Mesenchymal stem cell (in vitro differentiated cells and primary cell): ENCODE measurements around the gene DPEP1.

Experiments used
- DNase-seq: peaks from one replicate; pipeline ENCODE4 v3.0.0-alpha.2; 2013
- H2AFZ ChIP-seq: one replicate; pipeline ENCODE4 v1.6.1; 2013; ENCODE audit warnings: low read depth, mild to moderate bottlenecking, control low read depth, inconsistent platforms, low read length, moderate library complexity
- H2AK5ac ChIP-seq: 2 replicates; pipeline ENCODE4 v1.6.1; 2013; ENCODE audit warnings: low read length, moderate library complexity, mild to moderate bottlenecking, inconsistent platforms; ENCODE audit not compliant: severe bottlenecking
- H2BK120ac ChIP-seq: one replicate; pipeline ENCODE4 v1.6.1; 2013; ENCODE audit warnings: low read depth, mild to moderate bottlenecking, inconsistent platforms, low read length, moderate library complexity
- H2BK12ac ChIP-seq, 2 experiments: one replicate each; pipeline ENCODE4 v1.6.1; 2013; ENCODE audit warnings: inconsistent platforms in 2 of 2, low read length in 2 of 2, mild to moderate bottlenecking in 2 of 2, moderate library complexity in 2 of 2, control low read depth in 1 of 2
- H2BK15ac ChIP-seq: one replicate; pipeline ENCODE4 v1.6.1; 2013; ENCODE audit warnings: mild to moderate bottlenecking, low read depth, inconsistent platforms; ENCODE audit not compliant: poor library complexity, severe bottlenecking
- H2BK5ac ChIP-seq: 2 replicates; pipeline ENCODE4 v1.6.1; 2013; ENCODE audit warnings: low read depth, mild to moderate bottlenecking, low read length, control low read depth, inconsistent platforms; ENCODE audit not compliant: poor library complexity, severe bottlenecking
- H3K14ac ChIP-seq, 2 experiments: one replicate each; pipeline ENCODE4 v1.6.1; 2013; ENCODE audit warnings: inconsistent platforms in 2 of 2, low read length in 2 of 2, control low read depth in 1 of 2, mild to moderate bottlenecking in 1 of 2, moderate library complexity in 1 of 2
- H3K18ac ChIP-seq, 2 experiments: one replicate each; pipeline ENCODE4 v1.6.1; 2013; ENCODE audit warnings: inconsistent platforms in 2 of 2, low read length in 2 of 2, control low read depth in 1 of 2, low read depth in 1 of 2, mild to moderate bottlenecking in 1 of 2
- H3K23ac ChIP-seq, 2 experiments: one replicate each; pipeline ENCODE4 v1.6.1; 2013; ENCODE audit warnings: inconsistent platforms in 2 of 2, low read length in 2 of 2, mild to moderate bottlenecking in 2 of 2, moderate library complexity in 2 of 2, control low read depth in 1 of 2
- H3K27ac ChIP-seq: 2 replicates; pipeline ENCODE4 v1.5.1; 2013; ENCODE audit warnings: mild to moderate bottlenecking, moderate library complexity, low read length, control low read depth, inconsistent platforms; ENCODE audit not compliant: poor library complexity, severe bottlenecking
- H3K27me3 ChIP-seq, 2 experiments: 2 replicates each; pipeline versions ENCODE4 v1.6.1 to v1.7.0; 2013; ENCODE audit warnings: low read length in 2 of 2, mild to moderate bottlenecking in 2 of 2, moderate library complexity in 2 of 2, control low read depth in 1 of 2, inconsistent platforms in 1 of 2; ENCODE audit not compliant: control insufficient read depth in 1 of 2, insufficient read depth in 1 of 2
- H3K36me3 ChIP-seq, 2 experiments: 2 replicates each; pipeline versions ENCODE4 v1.6.1 to v1.7.0; 2013; ENCODE audit warnings: low read length in 2 of 2, control low read depth in 1 of 2, inconsistent platforms in 1 of 2, low read depth in 1 of 2, mild to moderate bottlenecking in 1 of 2; ENCODE audit not compliant: insufficient read depth in 2 of 2, control insufficient read depth in 1 of 2
- H3K4ac ChIP-seq, 2 experiments: one replicate each; pipeline ENCODE4 v1.6.1; 2013; ENCODE audit warnings: inconsistent platforms in 2 of 2, low read length in 2 of 2, mild to moderate bottlenecking in 2 of 2, moderate library complexity in 2 of 2, control low read depth in 1 of 2, low read depth in 1 of 2
- H3K4me1 ChIP-seq: 2 replicates; pipeline ENCODE4 v1.6.1; 2013; ENCODE audit warnings: low read depth, low read length, control low read depth; ENCODE audit not compliant: control insufficient read depth, insufficient read depth
- H3K4me2 ChIP-seq: 2 replicates; pipeline ENCODE4 v1.6.1; 2013; ENCODE audit warnings: low read length, mild to moderate bottlenecking, inconsistent platforms; ENCODE audit not compliant: poor library complexity, severe bottlenecking
- H3K4me3 ChIP-seq, 2 experiments: 2 replicates each; pipeline versions ENCODE4 v1.5.1 to v1.7.0; 2013; ENCODE audit warnings: low read length in 2 of 2, mild to moderate bottlenecking in 2 of 2, control low read depth in 1 of 2, low read depth in 1 of 2; ENCODE audit not compliant: insufficient read depth in 1 of 2
- H3K79me1 ChIP-seq: replicated peaks from 2 replicates; pipeline ENCODE4 v1.6.1; 2013; ENCODE audit warnings: mild to moderate bottlenecking, control low read depth, low read length, inconsistent platforms; ENCODE audit not compliant: poor library complexity, severe bottlenecking
- H3K9ac ChIP-seq: 2 replicates; pipeline ENCODE4 v1.7.0; 2013; ENCODE audit warnings: mild to moderate bottlenecking, low read length, moderate library complexity
- H3K9me3 ChIP-seq: 2 replicates; pipeline ENCODE4 v1.7.0; 2013; ENCODE audit warnings: mild to moderate bottlenecking, low read length; ENCODE audit not compliant: control insufficient read depth
- H4K8ac ChIP-seq: one replicate; pipeline ENCODE4 v1.6.1; 2013; ENCODE audit warnings: inconsistent platforms, mild to moderate bottlenecking, low read length, moderate library complexity
- H4K91ac ChIP-seq: one replicate; pipeline ENCODE4 v1.6.1; 2013; ENCODE audit warnings: mild to moderate bottlenecking, low read length, inconsistent platforms
- WGBS: methylation state at CpG from one replicate; pipeline ENCODE4 v1.1.7; 2013; ENCODE audit warnings: mixed read lengths; 5-methylcytosine and 5-hydroxymethylcytosine counted together

DPEP1 gene

DNA sequence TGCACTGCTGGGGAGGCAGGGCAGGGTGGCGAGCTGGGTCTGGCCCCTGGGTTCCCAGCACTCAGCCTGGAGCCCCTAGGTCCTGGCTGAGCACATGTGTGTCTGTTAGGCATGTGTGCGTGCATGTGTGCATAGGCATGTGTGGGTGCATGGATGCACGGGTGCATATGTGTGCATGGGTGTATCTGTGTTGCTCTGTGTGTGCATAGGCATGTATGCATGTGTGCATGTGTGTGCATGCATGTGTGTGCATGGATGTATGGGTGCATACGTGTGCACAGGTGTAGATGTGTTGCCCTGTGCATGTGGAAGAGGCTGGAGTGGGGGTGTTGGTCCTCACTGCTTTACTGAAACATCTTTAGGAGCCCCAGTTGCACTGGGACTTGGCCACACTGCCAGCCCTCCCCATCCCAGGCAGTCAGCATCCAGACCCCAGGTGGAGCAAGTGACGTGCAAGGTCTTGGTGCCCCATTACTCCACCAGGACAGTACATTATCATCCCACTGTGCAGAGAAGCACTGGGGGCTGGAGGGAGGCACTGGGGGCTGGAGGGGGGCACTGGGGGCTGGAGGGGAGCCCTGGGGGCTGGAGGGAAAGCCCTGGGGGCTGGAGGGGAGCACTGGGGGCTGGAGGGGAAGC, 10.4 kb upstream of the DPEP1 start:
- Histone ChIP-seq H3K4me1 (peaks cover 29% of the 10 kb centered on the region), H3K36me3 (no peaks in the 10 kb centered on the region), H3K14ac (peak overlapping the region in 1 of 2 experiments; percentile 37), H2BK120ac (no peak overlapping the region), H3K27ac (peak overlapping the region; percentile 85), H3K9me3 (no peaks in the 10 kb centered on the region), H3K4me3 (peak overlapping the region in 1 of 2 experiments; percentile 29), H3K9ac (no peak overlapping the region), H2AFZ (peak overlapping the region; percentile 7), H4K91ac (peak overlapping the region; percentile 78), H3K79me1 (no peaks in the 10 kb centered on the region), H3K4ac (peak overlapping the region; percentile 12 to 35), H3K4me2 (peak overlapping the region; percentile 15), H3K27me3 (peaks cover 0 to 24% of the 10 kb centered on the region in 2 experiments), H3K18ac (peak overlapping the region; percentile 44 to 45), H2BK5ac (peak overlapping the region; percentile 35), H2BK12ac (peak overlapping the region; percentile 25 to 79), H2AK5ac (no peak overlapping the region), H2BK15ac (no peak overlapping the region), H4K8ac (peak overlapping the region; percentile 66), H3K23ac (no peak overlapping the region)
- 69% methylated on average over 4 of the region's 5 CpGs for WGBS
- no peak for DNase-seq

DNA sequence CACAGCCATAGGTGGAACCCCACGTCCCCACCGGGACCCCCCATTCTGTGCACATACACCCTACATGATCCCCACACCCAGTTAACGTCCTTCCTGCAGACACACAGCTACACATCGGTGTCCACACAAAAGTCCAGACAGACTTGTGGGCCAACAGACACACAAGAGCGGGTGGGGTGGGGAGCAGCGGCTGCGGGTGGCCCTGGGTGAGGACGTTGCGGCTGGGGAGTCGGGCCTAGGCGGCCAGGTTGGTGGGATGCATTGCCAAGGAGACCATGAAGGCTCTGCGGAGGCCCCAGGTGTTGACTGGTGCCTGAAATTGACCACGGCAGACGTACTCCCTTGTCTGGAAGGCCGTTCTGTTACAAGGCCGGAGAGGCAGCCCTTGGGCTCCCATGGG, 8.7 kb upstream of the DPEP1 start:
- Histone ChIP-seq H3K4me2 (no peak overlapping the region), H3K18ac (no peak overlapping the region), H3K4ac (no peak overlapping the region), H3K14ac (no peak overlapping the region), H3K4me3 (no peak overlapping the region), H4K8ac (no peak overlapping the region), H4K91ac (no peak overlapping the region), H3K79me1 (no peaks in the 10 kb centered on the region), H3K27me3 (peaks cover 0 to 31% of the 10 kb centered on the region in 2 experiments), H2AK5ac (no peak overlapping the region), H2BK12ac (no peak overlapping the region), H3K9me3 (no peaks in the 10 kb centered on the region), H3K36me3 (no peaks in the 10 kb centered on the region), H3K4me1 (peaks cover 32% of the 10 kb centered on the region), H3K9ac (no peak overlapping the region), H3K23ac (no peak overlapping the region), H2BK15ac (no peak overlapping the region), H3K27ac (no peak overlapping the region), H2AFZ (no peak overlapping the region), H2BK5ac (no peak overlapping the region), H2BK120ac (no peak overlapping the region)
- no peak for DNase-seq
- 93% methylated on average over 16 of the region's 16 CpGs for WGBS

DNA sequence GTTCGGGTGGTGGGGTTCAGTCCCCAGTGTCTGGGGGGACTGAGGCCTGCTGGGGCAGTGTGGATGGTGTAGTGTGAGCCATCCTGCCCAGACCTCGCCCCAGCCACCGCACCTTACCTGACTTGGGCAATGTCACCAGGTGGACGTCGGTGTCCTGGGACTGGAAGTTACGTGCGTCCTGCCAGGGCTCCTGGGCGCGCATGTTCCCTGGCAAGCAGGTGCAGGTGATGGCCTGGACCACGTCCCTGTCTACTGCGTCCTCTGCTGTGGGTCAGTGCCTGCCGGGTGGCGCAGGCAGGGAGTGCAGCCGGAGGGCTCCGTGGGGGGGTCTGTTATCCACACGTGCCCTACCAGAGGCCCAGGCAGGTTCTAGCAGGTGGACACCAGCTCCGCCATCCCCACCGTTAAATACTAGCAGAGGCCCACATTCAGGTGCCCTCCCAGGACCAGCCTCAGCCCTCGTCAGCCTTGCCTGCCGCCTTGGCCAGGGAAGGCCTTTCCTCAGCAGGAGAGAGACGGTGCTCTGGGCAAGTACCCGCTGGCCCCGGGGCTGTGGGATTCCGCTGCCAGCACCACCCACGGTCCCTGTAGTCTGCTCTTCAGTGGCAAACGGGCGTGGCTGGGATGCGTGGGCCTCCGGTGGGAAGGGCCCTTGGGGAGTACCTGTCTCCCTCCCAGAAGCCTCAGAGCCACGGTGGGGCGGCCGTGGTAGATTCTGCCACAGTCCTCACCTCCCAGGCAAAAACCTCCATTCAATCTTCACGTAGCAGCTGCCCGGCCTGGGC, 8.1 kb upstream of the DPEP1 start:
- Histone ChIP-seq H4K91ac (no peak overlapping the region), H3K4ac (no peak overlapping the region), H2BK12ac (no peak overlapping the region), H2AK5ac (no peak overlapping the region), H3K4me1 (peaks cover 31% of the 10 kb centered on the region), H2BK15ac (peak overlapping the region; percentile 74), H3K4me2 (no peak overlapping the region), H2BK5ac (no peak overlapping the region), H3K27me3 (peaks cover 0 to 31% of the 10 kb centered on the region in 2 experiments), H3K14ac (no peak overlapping the region), H3K36me3 (no peaks in the 10 kb centered on the region), H4K8ac (no peak overlapping the region), H3K18ac (no peak overlapping the region), H2BK120ac (no peak overlapping the region), H3K4me3 (no peak overlapping the region), H2AFZ (no peak overlapping the region), H3K23ac (no peak overlapping the region), H3K9me3 (no peaks in the 10 kb centered on the region), H3K9ac (no peak overlapping the region), H3K79me1 (no peaks in the 10 kb centered on the region), H3K27ac (no peak overlapping the region)
- no peak for DNase-seq
- 95% methylated on average over 33 of the region's 34 CpGs for WGBS

DNA sequence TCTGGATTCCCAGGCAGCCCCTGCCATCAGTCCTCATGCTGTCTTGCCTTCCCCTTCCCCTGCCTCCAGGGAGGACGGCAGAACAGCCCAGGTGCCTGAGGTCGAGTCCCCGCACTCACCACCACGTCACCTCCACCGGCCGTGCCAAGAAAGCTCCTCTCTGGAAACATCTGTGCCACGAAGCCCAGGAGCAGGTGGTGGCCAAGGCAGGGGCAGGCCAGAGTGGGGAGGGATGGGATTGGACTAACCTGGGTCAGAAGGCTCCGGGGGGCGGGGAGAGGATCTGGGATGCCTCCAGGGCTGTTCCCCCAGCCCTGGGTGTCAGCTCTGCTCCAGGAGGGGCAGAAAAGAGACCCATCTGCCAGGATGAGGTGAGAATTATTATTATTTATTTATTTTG, 7.4 kb upstream of the DPEP1 start:
- Histone ChIP-seq H3K9me3 (no peaks in the 10 kb centered on the region), H3K4me2 (no peak overlapping the region), H2BK120ac (no peak overlapping the region), H2BK15ac (peak overlapping the region; percentile 74), H4K91ac (no peak overlapping the region), H2BK12ac (no peak overlapping the region), H3K27me3 (peaks cover 0 to 31% of the 10 kb centered on the region in 2 experiments), H3K36me3 (no peaks in the 10 kb centered on the region), H2AK5ac (no peak overlapping the region), H3K79me1 (no peaks in the 10 kb centered on the region), H3K4me3 (no peak overlapping the region), H3K18ac (no peak overlapping the region), H4K8ac (no peak overlapping the region), H3K14ac (no peak overlapping the region), H3K4me1 (peaks cover 28% of the 10 kb centered on the region), H3K4ac (no peak overlapping the region), H2BK5ac (no peak overlapping the region), H3K9ac (no peak overlapping the region), H2AFZ (no peak overlapping the region), H3K23ac (no peak overlapping the region), H3K27ac (no peak overlapping the region)
- no peak for DNase-seq
- WGBS = 91% methylated on average over 7 of the region's 9 CpGs
